Liver (tissue), 9 donors: Measurements from ENCODE around the gene CUL7. TPM values are rescaled to one million over a fixed set of nuclear protein-coding genes. Genes with fewer than 3 reads are reported as not detected.

ENCODE experiments used
- DNase-seq: peaks from one replicate; pipeline ENCODE4 v3.0.0-alpha.2; 2017; ENCODE audit warnings: low spot score
- H3K27ac ChIP-seq, 2 donors: one replicate each; pipeline ENCODE4 v1.7.0; 2013; ENCODE audit warnings: inconsistent platforms in 2 of 2, low read length in 2 of 2, control low read depth in 1 of 2, low read depth in 1 of 2, mild to moderate bottlenecking in 1 of 2
- H3K27me3 ChIP-seq, 4 donors: one replicate each; pipeline versions ENCODE4 v1.6.1 to v1.7.0; 2013; ENCODE audit warnings: low read length in 3 of 4, inconsistent platforms in 1 of 4, mild to moderate bottlenecking in 1 of 4, moderate library complexity in 1 of 4; ENCODE audit not compliant: control insufficient read depth in 4 of 4, insufficient read depth in 4 of 4
- H3K36me3 ChIP-seq, 4 donors: one replicate each; pipeline versions ENCODE4 v1.6.1 to v1.7.0; 2013; ENCODE audit warnings: low read length in 3 of 4, mild to moderate bottlenecking in 3 of 4, low read depth in 1 of 4, moderate library complexity in 1 of 4; ENCODE audit not compliant: control insufficient read depth in 4 of 4, insufficient read depth in 3 of 4
- H3K4me1 ChIP-seq, 4 donors: one replicate each; pipeline versions ENCODE4 v1.6.1 to v1.7.0; 2013; ENCODE audit warnings: low read length in 3 of 4, mild to moderate bottlenecking in 3 of 4, moderate library complexity in 1 of 4; ENCODE audit not compliant: control insufficient read depth in 4 of 4, insufficient read depth in 4 of 4
- H3K4me3 ChIP-seq, 3 donors: one replicate each; pipeline versions ENCODE4 v1.6.1 to v1.7.0; 2013; ENCODE audit warnings: low read length in 3 of 3, control low read depth in 1 of 3, low read depth in 1 of 3, mild to moderate bottlenecking in 1 of 3
- H3K9ac ChIP-seq, 2 donors: one replicate each; pipeline ENCODE4 v1.7.0; 2013; ENCODE audit warnings: low read length in 2 of 2, mild to moderate bottlenecking in 2 of 2, moderate library complexity in 2 of 2, control low read depth in 1 of 2, low read depth in 1 of 2
- H3K9me3 ChIP-seq, 4 donors: one replicate each; pipeline versions ENCODE4 v1.6.1 to v1.7.0; 2013; ENCODE audit warnings: low read length in 3 of 4; ENCODE audit not compliant: control insufficient read depth in 4 of 4
- EGR1 ChIP-seq, 2 donors: IDR thresholded peaks; 2 replicates each; pipeline ENCODE4 v1.6.1; 2016 to 2018; ENCODE audit warnings: antibody characterized with exemption in 2 of 2, low read depth in 2 of 2
- FOXA1 ChIP-seq: IDR thresholded peaks from 2 replicates; pipeline ENCODE4 v1.6.1; 2016; ENCODE audit warnings: antibody characterized with exemption
- FOXA2 ChIP-seq: IDR thresholded peaks from 2 replicates; pipeline ENCODE4 v1.6.1; 2016; ENCODE audit warnings: antibody characterized with exemption
- GABPA ChIP-seq, 2 donors: IDR thresholded peaks in 1 of 2; conservative IDR thresholded peaks in 1 of 2; 2 replicates each; pipeline ENCODE4 v1.6.1; 2016; ENCODE audit warnings: antibody characterized with exemption in 2 of 2, mild to moderate bottlenecking in 1 of 2, moderate library complexity in 1 of 2
- HNF4A ChIP-seq, 2 donors: conservative IDR thresholded peaks; 2 replicates each; pipeline ENCODE4 v1.6.1; 2016; ENCODE audit warnings: antibody characterized with exemption in 2 of 2, mild to moderate bottlenecking in 2 of 2
- HNF4G ChIP-seq: IDR thresholded peaks from 2 replicates; pipeline ENCODE4 v1.6.1; 2016; ENCODE audit warnings: antibody characterized with exemption
- JUND ChIP-seq, 2 donors: IDR thresholded peaks; 2 replicates each; pipeline ENCODE4 v1.6.1; 2016; ENCODE audit warnings: antibody characterized with exemption in 2 of 2
- NR2F2 ChIP-seq: IDR thresholded peaks from 2 replicates; pipeline ENCODE4 v1.6.1; 2016; ENCODE audit warnings: antibody characterized with exemption
- RAD21 ChIP-seq, 2 donors: IDR thresholded peaks; 2 replicates each; pipeline ENCODE4 v1.6.1; 2016; ENCODE audit warnings: antibody characterized with exemption in 2 of 2, mild to moderate bottlenecking in 2 of 2
- SP1 ChIP-seq: IDR thresholded peaks from 2 replicates; pipeline ENCODE4 v1.6.1; 2018; ENCODE audit warnings: antibody characterized with exemption, mild to moderate bottlenecking
- TAF1 ChIP-seq: conservative IDR thresholded peaks from 2 replicates; pipeline ENCODE4 v1.6.1; 2016; ENCODE audit warnings: antibody characterized with exemption, mild to moderate bottlenecking
- YY1 ChIP-seq: IDR thresholded peaks from 2 replicates; pipeline ENCODE4 v1.6.1; 2016; ENCODE audit warnings: antibody characterized with exemption, mild to moderate bottlenecking
- WGBS: extraction: QIAGEN DNeasy Blood & Tissue Kit; methylation state at CpG from one replicate; pipeline ENCODE4 v1.1.7; 2013; 5-methylcytosine and 5-hydroxymethylcytosine counted together
- polyA plus RNA-seq, 2 donors: library from polyadenylated mRNA; stranded (reverse) in 1 of 2; unstranded in 1 of 2; fragments of 200-250 nt in 1 of 2; fragments of >200 nt in 1 of 2; fragmentation: Nextera tagmentation in 1 of 2; extraction: Ambion mirVana in 1 of 2; gene quantifications; one replicate each; pipeline versions ENCODE4 v1.2.1 to v1.2.3, GENCODE V29; 2013 to 2015
- total RNA-seq, 2 donors: library from RNA; depleted of rRNA; stranded (reverse); fragments of >200 nt; gene quantifications; one replicate each; pipeline ENCODE4 v1.2.3, GENCODE V29; 2014
- TF ChIP-seq, protein P1 (sequence below): IDR thresholded peaks from 2 replicates; pipeline ENCODE4 v1.6.1; 2016; ENCODE audit warnings: antibody characterized with exemption
- TF ChIP-seq, protein P2 (sequence below): IDR thresholded peaks from 2 replicates; pipeline ENCODE4 v1.6.1; 2016; ENCODE audit warnings: antibody characterized with exemption
- TF ChIP-seq, protein P3 (sequence below): IDR thresholded peaks from 2 replicates; pipeline ENCODE4 v1.6.1; 2016; ENCODE audit warnings: antibody characterized with exemption, mild to moderate bottlenecking
- TF ChIP-seq, protein P4 (sequence below): fragments of 150-350 bp; IDR thresholded peaks from 2 replicates; pipeline ENCODE4 v1.5.1; 2017; ENCODE audit warnings: improper control_type of control experiment, low read depth, low read length; ENCODE audit not compliant: missing input control
- TF ChIP-seq, protein P5 (sequence below): IDR thresholded peaks from 2 replicates; pipeline ENCODE4 v1.6.1; 2016; ENCODE audit warnings: antibody characterized with exemption
- donor health status: healthy.
- donor health status: healthy.
- donor health status: healthy.
- donor health status: healthy.
- donor health status: healthy.

CUL7 gene
- total and polyA plus RNA-seq, 4 donors, result 2.2 to 10.4 (median 7.7) TPM

DNA sequence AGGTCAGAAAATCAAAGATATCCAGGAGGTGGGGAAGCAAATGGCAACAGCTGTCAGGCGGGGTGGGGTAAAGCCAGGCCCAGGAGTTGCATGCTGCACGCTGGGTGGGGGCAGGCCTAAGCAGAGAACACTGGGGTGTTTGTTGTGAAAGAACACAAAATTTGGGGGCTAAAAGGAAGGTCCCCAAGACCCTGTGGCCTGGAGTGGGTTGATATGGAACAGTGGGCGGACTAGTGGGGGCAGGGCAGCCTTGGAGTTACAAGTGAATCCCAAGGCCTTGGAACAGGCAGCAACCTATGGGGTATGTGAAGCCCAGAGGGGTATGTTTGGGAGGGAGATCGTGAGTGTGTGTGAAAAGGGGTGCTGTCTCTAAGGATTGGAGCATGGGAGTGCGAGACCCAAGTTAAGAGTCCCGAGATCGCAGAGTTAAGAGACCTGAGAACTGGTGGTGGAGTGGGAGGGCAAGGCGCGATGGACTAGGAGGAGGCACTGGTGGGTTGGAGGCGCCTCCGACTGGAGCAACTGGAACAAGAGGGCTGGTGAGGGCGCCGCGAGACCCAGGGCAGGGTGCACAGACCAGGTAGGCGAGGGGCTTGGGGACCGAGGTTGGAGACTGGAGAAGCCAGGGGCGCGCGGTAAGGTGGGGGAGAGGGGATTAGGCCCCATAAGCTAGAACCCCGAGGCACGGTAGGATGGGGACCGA lies 658 bp downstream of the CUL7 start:
- DNase-seq, result no peak
- peak overlapping the region; percentile 50 to 60 for H3K9ac ChIP-seq
- H3K4me1 ChIP-seq, result peaks cover 2 to 21% (median 14%) of the 10 kb centered on the region in 4 donors
- H3K27ac ChIP-seq, result peak overlapping the region; percentile 47 to 82
- H3K9me3 ChIP-seq, result no peaks in the 10 kb centered on the region
- peaks cover 3 to 40% (median 14%) of the 10 kb centered on the region in 4 donors for H3K36me3 ChIP-seq
- no peaks in the 10 kb centered on the region for H3K27me3 ChIP-seq
- 16% methylated on average over 22 of the region's 22 CpGs for WGBS
- TF ChIP-seq, protein P1, sequence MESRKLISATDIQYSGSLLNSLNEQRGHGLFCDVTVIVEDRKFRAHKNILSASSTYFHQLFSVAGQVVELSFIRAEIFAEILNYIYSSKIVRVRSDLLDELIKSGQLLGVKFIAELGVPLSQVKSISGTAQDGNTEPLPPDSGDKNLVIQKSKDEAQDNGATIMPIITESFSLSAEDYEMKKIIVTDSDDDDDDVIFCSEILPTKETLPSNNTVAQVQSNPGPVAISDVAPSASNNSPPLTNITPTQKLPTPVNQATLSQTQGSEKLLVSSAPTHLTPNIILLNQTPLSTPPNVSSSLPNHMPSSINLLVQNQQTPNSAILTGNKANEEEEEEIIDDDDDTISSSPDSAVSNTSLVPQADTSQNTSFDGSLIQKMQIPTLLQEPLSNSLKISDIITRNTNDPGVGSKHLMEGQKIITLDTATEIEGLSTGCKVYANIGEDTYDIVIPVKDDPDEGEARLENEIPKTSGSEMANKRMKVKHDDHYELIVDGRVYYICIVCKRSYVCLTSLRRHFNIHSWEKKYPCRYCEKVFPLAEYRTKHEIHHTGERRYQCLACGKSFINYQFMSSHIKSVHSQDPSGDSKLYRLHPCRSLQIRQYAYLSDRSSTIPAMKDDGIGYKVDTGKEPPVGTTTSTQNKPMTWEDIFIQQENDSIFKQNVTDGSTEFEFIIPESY, result no peak
- TF ChIP-seq TAF1 (no peak), NR2F2 (no peak), FOXA1 (no peak), GABPA (IDR thresholded peaks at IDR 0.05 in 1 of 2, conservative IDR thresholded peaks at IDR 0.05 in 1 of 2) (no peak), JUND (IDR thresholded peaks at IDR 0.05) (no peak), RAD21 (IDR thresholded peaks at IDR 0.05) (no peak)
- TF ChIP-seq, protein P2, sequence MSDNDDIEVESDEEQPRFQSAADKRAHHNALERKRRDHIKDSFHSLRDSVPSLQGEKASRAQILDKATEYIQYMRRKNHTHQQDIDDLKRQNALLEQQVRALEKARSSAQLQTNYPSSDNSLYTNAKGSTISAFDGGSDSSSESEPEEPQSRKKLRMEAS, result no peak
- H3K4me3 ChIP-seq, result peak overlapping the region; percentile 64 to 85 (median 68)

DNA sequence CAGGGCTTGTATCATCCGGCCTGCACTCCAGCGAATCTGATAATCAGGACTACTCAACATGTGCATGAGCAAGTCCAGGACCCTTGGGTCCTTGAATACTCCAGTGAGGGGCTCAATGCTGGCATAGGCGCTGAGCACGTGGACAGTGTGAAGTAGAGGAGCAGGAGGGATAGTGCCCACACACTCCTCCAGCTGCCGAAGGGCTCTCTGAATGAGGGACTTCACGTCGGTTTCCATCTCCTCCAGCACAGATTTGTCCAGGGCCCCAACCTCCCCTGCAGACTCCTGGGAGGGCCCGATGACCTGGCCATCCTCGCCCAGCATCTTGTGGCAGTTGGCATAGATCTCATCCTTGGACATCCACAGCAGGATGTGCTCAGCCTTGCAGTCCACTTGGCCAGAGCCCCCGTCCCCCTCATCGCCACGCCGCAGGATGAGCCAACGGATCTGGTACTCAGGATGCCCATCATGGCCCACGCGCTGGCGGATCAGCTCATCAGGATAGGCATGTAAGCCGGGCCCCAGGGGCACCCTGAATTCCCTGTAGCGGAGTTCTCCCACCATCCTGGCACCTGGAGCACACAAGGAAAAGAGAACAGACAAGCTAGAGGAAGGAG lies 1.3 kb downstream of the CUL7 start:
- 94% methylated on average over 19 of the region's 19 CpGs for WGBS
- Histone ChIP-seq H3K36me3 (peaks cover 5 to 42% (median 15%) of the 10 kb centered on the region in 4 donors), H3K4me1 (peaks cover 2 to 16% (median 10%) of the 10 kb centered on the region in 4 donors), H3K9ac (no peak overlapping the region), H3K27ac (no peak overlapping the region), H3K9me3 (no peaks in the 10 kb centered on the region), H3K4me3 (no peak overlapping the region), H3K27me3 (no peaks in the 10 kb centered on the region)
- DNase-seq, result no peak
- TF ChIP-seq, protein P2, result no peak
- no peak for TF ChIP-seq JUND (IDR thresholded peaks at IDR 0.05)
- no peak for TF ChIP-seq NR2F2
- no peak for TF ChIP-seq GABPA (IDR thresholded peaks at IDR 0.05 in 1 of 2, conservative IDR thresholded peaks at IDR 0.05 in 1 of 2)
- TF ChIP-seq EGR1 (IDR thresholded peaks at IDR 0.05; ENCODE audit: low read depth in 2 of 2), result no peak
- TF ChIP-seq SP1, result no peak
- TF ChIP-seq HNF4G, result no peak

DNA sequence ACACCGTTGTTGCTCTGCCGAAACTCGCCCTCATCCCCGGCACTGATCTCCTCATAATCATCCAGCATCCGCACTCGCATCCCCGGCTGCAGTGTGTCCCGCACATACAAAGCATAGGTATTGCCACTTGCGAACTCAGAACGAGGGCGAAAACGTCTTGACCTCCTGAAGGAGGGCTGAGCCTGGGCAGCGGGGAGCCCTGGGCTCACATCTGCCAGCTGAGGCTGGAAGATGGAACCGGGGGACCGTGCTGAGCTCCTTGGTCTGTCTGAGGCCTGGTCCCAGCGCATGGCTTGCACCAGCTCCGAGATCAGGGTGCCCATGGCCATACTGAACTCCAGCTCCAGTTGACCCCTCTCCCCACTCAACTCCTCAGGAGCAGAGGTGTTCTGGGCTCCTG lies 2.7 kb downstream of the CUL7 start:
- 97% methylated on average over 17 of the region's 17 CpGs for WGBS
- DNase-seq, result no peak
- H3K36me3 ChIP-seq, result peaks cover 9 to 49% (median 23%) of the 10 kb centered on the region in 4 donors
- H3K27ac ChIP-seq, result no peak overlapping the region
- H3K4me1 ChIP-seq, result peaks cover 2 to 16% (median 10%) of the 10 kb centered on the region in 4 donors
- H3K9ac ChIP-seq, result no peak overlapping the region
- no peak overlapping the region for H3K4me3 ChIP-seq
- no peaks in the 10 kb centered on the region for H3K9me3 ChIP-seq
- no peaks in the 10 kb centered on the region for H3K27me3 ChIP-seq
- no peak for TF ChIP-seq FOXA2
- no peak for TF ChIP-seq YY1
- no peak for TF ChIP-seq HNF4G
- no peak for TF ChIP-seq EGR1 (IDR thresholded peaks at IDR 0.05; ENCODE audit: low read depth in 2 of 2)
- TF ChIP-seq, protein P3, sequence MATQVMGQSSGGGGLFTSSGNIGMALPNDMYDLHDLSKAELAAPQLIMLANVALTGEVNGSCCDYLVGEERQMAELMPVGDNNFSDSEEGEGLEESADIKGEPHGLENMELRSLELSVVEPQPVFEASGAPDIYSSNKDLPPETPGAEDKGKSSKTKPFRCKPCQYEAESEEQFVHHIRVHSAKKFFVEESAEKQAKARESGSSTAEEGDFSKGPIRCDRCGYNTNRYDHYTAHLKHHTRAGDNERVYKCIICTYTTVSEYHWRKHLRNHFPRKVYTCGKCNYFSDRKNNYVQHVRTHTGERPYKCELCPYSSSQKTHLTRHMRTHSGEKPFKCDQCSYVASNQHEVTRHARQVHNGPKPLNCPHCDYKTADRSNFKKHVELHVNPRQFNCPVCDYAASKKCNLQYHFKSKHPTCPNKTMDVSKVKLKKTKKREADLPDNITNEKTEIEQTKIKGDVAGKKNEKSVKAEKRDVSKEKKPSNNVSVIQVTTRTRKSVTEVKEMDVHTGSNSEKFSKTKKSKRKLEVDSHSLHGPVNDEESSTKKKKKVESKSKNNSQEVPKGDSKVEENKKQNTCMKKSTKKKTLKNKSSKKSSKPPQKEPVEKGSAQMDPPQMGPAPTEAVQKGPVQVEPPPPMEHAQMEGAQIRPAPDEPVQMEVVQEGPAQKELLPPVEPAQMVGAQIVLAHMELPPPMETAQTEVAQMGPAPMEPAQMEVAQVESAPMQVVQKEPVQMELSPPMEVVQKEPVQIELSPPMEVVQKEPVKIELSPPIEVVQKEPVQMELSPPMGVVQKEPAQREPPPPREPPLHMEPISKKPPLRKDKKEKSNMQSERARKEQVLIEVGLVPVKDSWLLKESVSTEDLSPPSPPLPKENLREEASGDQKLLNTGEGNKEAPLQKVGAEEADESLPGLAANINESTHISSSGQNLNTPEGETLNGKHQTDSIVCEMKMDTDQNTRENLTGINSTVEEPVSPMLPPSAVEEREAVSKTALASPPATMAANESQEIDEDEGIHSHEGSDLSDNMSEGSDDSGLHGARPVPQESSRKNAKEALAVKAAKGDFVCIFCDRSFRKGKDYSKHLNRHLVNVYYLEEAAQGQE, result no peak
- TF ChIP-seq FOXA1, result no peak
- TF ChIP-seq NR2F2, result no peak
- TF ChIP-seq, protein P2, result no peak
- TF ChIP-seq HNF4A (conservative IDR thresholded peaks at IDR 0.05), result no peak
- TF ChIP-seq, protein P4, sequence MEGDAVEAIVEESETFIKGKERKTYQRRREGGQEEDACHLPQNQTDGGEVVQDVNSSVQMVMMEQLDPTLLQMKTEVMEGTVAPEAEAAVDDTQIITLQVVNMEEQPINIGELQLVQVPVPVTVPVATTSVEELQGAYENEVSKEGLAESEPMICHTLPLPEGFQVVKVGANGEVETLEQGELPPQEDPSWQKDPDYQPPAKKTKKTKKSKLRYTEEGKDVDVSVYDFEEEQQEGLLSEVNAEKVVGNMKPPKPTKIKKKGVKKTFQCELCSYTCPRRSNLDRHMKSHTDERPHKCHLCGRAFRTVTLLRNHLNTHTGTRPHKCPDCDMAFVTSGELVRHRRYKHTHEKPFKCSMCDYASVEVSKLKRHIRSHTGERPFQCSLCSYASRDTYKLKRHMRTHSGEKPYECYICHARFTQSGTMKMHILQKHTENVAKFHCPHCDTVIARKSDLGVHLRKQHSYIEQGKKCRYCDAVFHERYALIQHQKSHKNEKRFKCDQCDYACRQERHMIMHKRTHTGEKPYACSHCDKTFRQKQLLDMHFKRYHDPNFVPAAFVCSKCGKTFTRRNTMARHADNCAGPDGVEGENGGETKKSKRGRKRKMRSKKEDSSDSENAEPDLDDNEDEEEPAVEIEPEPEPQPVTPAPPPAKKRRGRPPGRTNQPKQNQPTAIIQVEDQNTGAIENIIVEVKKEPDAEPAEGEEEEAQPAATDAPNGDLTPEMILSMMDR, result no peak
- TF ChIP-seq RAD21 (IDR thresholded peaks at IDR 0.05), result no peak
- no peak for TF ChIP-seq SP1
- TF ChIP-seq, protein P5, sequence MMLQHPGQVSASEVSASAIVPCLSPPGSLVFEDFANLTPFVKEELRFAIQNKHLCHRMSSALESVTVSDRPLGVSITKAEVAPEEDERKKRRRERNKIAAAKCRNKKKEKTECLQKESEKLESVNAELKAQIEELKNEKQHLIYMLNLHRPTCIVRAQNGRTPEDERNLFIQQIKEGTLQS, result no peak
- TF ChIP-seq TAF1, result no peak
